HUES64 (cell line): Measurements from ENCODE around the gene FMO3.

Experiments
- H3K27ac ChIP-seq: 2 replicates; pipeline ENCODE4 v1.7.0; 2013; ENCODE audit warnings: low read depth, low read length, inconsistent platforms
- H3K27me3 ChIP-seq: 2 replicates; pipeline ENCODE4 v1.6.1; 2013; ENCODE audit warnings: mild to moderate bottlenecking, low read length; ENCODE audit not compliant: insufficient read depth
- H3K36me3 ChIP-seq: 2 replicates; pipeline ENCODE4 v1.6.1; 2013; ENCODE audit warnings: mild to moderate bottlenecking, low read length; ENCODE audit not compliant: insufficient read depth
- H3K4me1 ChIP-seq: 2 replicates; pipeline ENCODE4 v1.6.1; 2013; ENCODE audit warnings: mild to moderate bottlenecking, low read length, moderate library complexity; ENCODE audit not compliant: insufficient read depth
- H3K4me3 ChIP-seq: 2 replicates; pipeline ENCODE4 v1.5.1; 2013; ENCODE audit warnings: mild to moderate bottlenecking, low read length, moderate library complexity
- H3K9ac ChIP-seq: 2 replicates; pipeline ENCODE4 v1.6.1; 2013; ENCODE audit warnings: mild to moderate bottlenecking, low read depth, low read length
- H3K9me3 ChIP-seq: 2 replicates; pipeline ENCODE4 v1.6.1; 2013; ENCODE audit warnings: low read depth, low read length; ENCODE audit not compliant: insufficient read depth
- WGBS: fragments of 150-250, 120-280 bp; methylation state at CpG from one replicate; pipeline ENCODE4 v1.1.7; 2013; ENCODE audit warnings: missing lambda C conversion rate; 5-methylcytosine and 5-hydroxymethylcytosine counted together

FMO3 gene

GRCh38 chr1:171139890-171140289 is 49.2 kb downstream of the FMO3 start:
- no peaks in the 10 kb centered on the region for H3K9me3 ChIP-seq
- no peaks in the 10 kb centered on the region for H3K27me3 ChIP-seq
- no peaks in the 10 kb centered on the region for H3K36me3 ChIP-seq
- no peak overlapping the region for H3K27ac ChIP-seq
- 95% methylated on average over 4 of the region's 4 CpGs for WGBS
- H3K4me1 ChIP-seq = peaks cover 21% of the 10 kb centered on the region; the same call in 1 of the 2 replicates
- no peak overlapping the region for H3K9ac ChIP-seq
- H3K4me3 ChIP-seq = no peak overlapping the region

- H3K9ac ChIP-seq = no peak overlapping the region
- H3K27me3 ChIP-seq = no peaks in the 10 kb centered on the region
- WGBS = 94% methylated on average over 5 of the region's 5 CpGs
- peaks cover 21% of the 10 kb centered on the region; the same call in 1 of the 2 replicates for H3K4me1 ChIP-seq
- no peak overlapping the region for H3K27ac ChIP-seq
- H3K9me3 ChIP-seq = no peaks in the 10 kb centered on the region
- no peak overlapping the region for H3K4me3 ChIP-seq
- H3K36me3 ChIP-seq = no peaks in the 10 kb centered on the region
Measured at GRCh38 chr1:171140401-171140800, 49.7 kb downstream of the FMO3 start.

GRCh38 chr1:171140956-171141687 is 50.4 kb downstream of the FMO3 start:
- H3K36me3 ChIP-seq = no peaks in the 10 kb centered on the region
- no peaks in the 10 kb centered on the region for H3K9me3 ChIP-seq
- WGBS = 92% methylated on average over 4 of the region's 4 CpGs
- H3K4me1 ChIP-seq = peaks cover 21% of the 10 kb centered on the region; the same call in 1 of the 2 replicates
- no peaks in the 10 kb centered on the region for H3K27me3 ChIP-seq
- H3K9ac ChIP-seq = no peak overlapping the region
- no peak overlapping the region for H3K27ac ChIP-seq
- H3K4me3 ChIP-seq = no peak overlapping the region

- H3K9ac ChIP-seq = no peak overlapping the region
- WGBS = 90% methylated on average over 6 of the region's 6 CpGs
- H3K9me3 ChIP-seq = no peaks in the 10 kb centered on the region
- H3K4me3 ChIP-seq = no peak overlapping the region
- peaks cover 21% of the 10 kb centered on the region; the same call in 1 of the 2 replicates for H3K4me1 ChIP-seq
- H3K27me3 ChIP-seq = no peaks in the 10 kb centered on the region
- no peaks in the 10 kb centered on the region for H3K36me3 ChIP-seq
- H3K27ac ChIP-seq = no peak overlapping the region
Measured at GRCh38 chr1:171141688-171142415, 51.1 kb downstream of the FMO3 start.

- no peak overlapping the region for H3K9ac ChIP-seq
- H3K36me3 ChIP-seq = no peaks in the 10 kb centered on the region
- H3K9me3 ChIP-seq = no peaks in the 10 kb centered on the region
- no peaks in the 10 kb centered on the region for H3K27me3 ChIP-seq
- no peak overlapping the region for H3K4me3 ChIP-seq
- no peak overlapping the region for H3K27ac ChIP-seq
- WGBS = 90% methylated on average over 8 of the region's 8 CpGs
- peaks cover 15% of the 10 kb centered on the region; the same call in 1 of the 2 replicates for H3K4me1 ChIP-seq
Measured at GRCh38 chr1:171142416-171143385, 52.0 kb downstream of the FMO3 start.

- Histone ChIP-seq H3K36me3 (no peaks in the 10 kb centered on the region), H3K27me3 (no peaks in the 10 kb centered on the region), H3K4me1 (peaks cover 7% of the 10 kb centered on the region; the same call in 1 of the 2 replicates), H3K27ac (no peak overlapping the region), H3K9me3 (no peaks in the 10 kb centered on the region), H3K9ac (no peak overlapping the region), H3K4me3 (no peak overlapping the region)
- WGBS = 100% methylated on average over 1 of the region's 1 CpG
Measured at GRCh38 chr1:171150156-171150555, 59.5 kb downstream of the FMO3 start.

- Histone ChIP-seq H3K27ac (no peak overlapping the region), H3K9ac (no peak overlapping the region), H3K36me3 (no peaks in the 10 kb centered on the region), H3K4me1 (peaks cover 7% of the 10 kb centered on the region; the same call in 1 of the 2 replicates), H3K4me3 (no peak overlapping the region), H3K27me3 (no peaks in the 10 kb centered on the region), H3K9me3 (no peaks in the 10 kb centered on the region)
- WGBS = 94% methylated on average over 2 of the region's 2 CpGs
Measured at GRCh38 chr1:171152549-171152948, 61.8 kb downstream of the FMO3 start.

- no peak overlapping the region for H3K27ac ChIP-seq
- no peak overlapping the region for H3K9ac ChIP-seq
- no peaks in the 10 kb centered on the region for H3K27me3 ChIP-seq
- H3K9me3 ChIP-seq = no peaks in the 10 kb centered on the region
- H3K4me3 ChIP-seq = no peak overlapping the region
- peaks cover 12% of the 10 kb centered on the region; the same call in 1 of the 2 replicates for H3K4me1 ChIP-seq
- H3K36me3 ChIP-seq = no peaks in the 10 kb centered on the region
Measured at GRCh38 chr1:171155484-171155883, 64.8 kb downstream of the FMO3 start.

GRCh38 chr1:171158096-171158495 is 67.4 kb downstream of the FMO3 start:
- Histone ChIP-seq H3K4me3 (no peak overlapping the region), H3K9ac (no peak overlapping the region), H3K27ac (no peak overlapping the region), H3K27me3 (no peaks in the 10 kb centered on the region), H3K4me1 (peaks cover 9% of the 10 kb centered on the region; the same call in 1 of the 2 replicates), H3K36me3 (no peaks in the 10 kb centered on the region), H3K9me3 (no peaks in the 10 kb centered on the region)
- WGBS = 81% methylated on average over 5 of the region's 5 CpGs

GRCh38 chr1:171158551-171158950 is 67.8 kb downstream of the FMO3 start:
- Histone ChIP-seq H3K9ac (no peak overlapping the region), H3K4me3 (no peak overlapping the region), H3K4me1 (peaks cover 9% of the 10 kb centered on the region; the same call in 1 of the 2 replicates), H3K27ac (no peak overlapping the region), H3K27me3 (no peaks in the 10 kb centered on the region), H3K9me3 (no peaks in the 10 kb centered on the region), H3K36me3 (no peaks in the 10 kb centered on the region)
- WGBS = 89% methylated on average over 3 of the region's 3 CpGs
